OCI-LY1 (cell line): Measurements from ENCODE around the gene STAT5B.

Experiments used
- H2AFZ ChIP-seq: fragments of 200-600 bp; sonication (generic), shearing (Covaris generic); 2 replicates; pipeline ENCODE4 v1.6.0; 2014; ENCODE audit warnings: antibody characterized with exemption, mild to moderate bottlenecking, low read length
- H3F3A ChIP-seq: fragments of 200-600 bp; sonication (generic), shearing (Covaris generic); 2 replicates; pipeline ENCODE4 v1.6.0; 2014; ENCODE audit warnings: mild to moderate bottlenecking, antibody characterized with exemption, low read length, moderate library complexity; ENCODE audit not compliant: insufficient read depth
- H3K27ac ChIP-seq: fragments of 200-600 bp; sonication (generic); 2 replicates; pipeline ENCODE4 v1.5.1; 2014; ENCODE audit warnings: low read length, mixed run types, mild to moderate bottlenecking, low read depth; ENCODE audit not compliant: poor library complexity, severe bottlenecking
- H3K27me3 ChIP-seq: fragments of 200-600 bp; sonication (generic); 2 replicates; pipeline ENCODE4 v1.6.0; 2014; ENCODE audit warnings: antibody characterized with exemption, mild to moderate bottlenecking, low read length, moderate library complexity; ENCODE audit not compliant: insufficient read depth
- H3K36me3 ChIP-seq: fragments of 200-600 bp; sonication (generic); 2 replicates; pipeline ENCODE4 v1.6.1; 2014; ENCODE audit warnings: mild to moderate bottlenecking, antibody characterized with exemption, low read length, moderate library complexity, mixed read lengths; ENCODE audit not compliant: insufficient read depth
- H3K4me1 ChIP-seq: fragments of 200-600 bp; sonication (generic); 2 replicates; pipeline ENCODE4 v1.5.1; 2014; ENCODE audit warnings: mild to moderate bottlenecking, low read length, moderate library complexity; ENCODE audit not compliant: insufficient read depth, severe bottlenecking
- H3K4me2 ChIP-seq: fragments of 200-600 bp; sonication (generic), shearing (Covaris generic); 2 replicates; pipeline ENCODE4 v1.6.1; 2014; ENCODE audit warnings: low read length
- H3K4me3 ChIP-seq: fragments of 200-600 bp; sonication (generic); 2 replicates; pipeline ENCODE4 v1.5.1; 2014; ENCODE audit warnings: low read length, low read depth, mild to moderate bottlenecking, mixed read lengths; ENCODE audit not compliant: poor library complexity, severe bottlenecking
- H3K79me2 ChIP-seq: fragments of 200-600 bp; shearing (Covaris generic); 2 replicates; pipeline ENCODE4 v1.6.1; 2016; ENCODE audit warnings: mixed run types, low read length, mixed read lengths; ENCODE audit not compliant: insufficient read depth
- H3K9ac ChIP-seq: fragments of 200-600 bp; sonication (generic), shearing (Covaris generic); 2 replicates; pipeline ENCODE4 v1.6.1; 2014; ENCODE audit warnings: mild to moderate bottlenecking, low read length, mixed read lengths
- H3K9me2 ChIP-seq: fragments of 200-600 bp; sonication (generic), shearing (Covaris generic); 2 replicates; pipeline ENCODE4 v1.6.1; 2014; ENCODE audit warnings: low read depth, mild to moderate bottlenecking, low read length, mixed read lengths
- H3K9me3 ChIP-seq: fragments of 200-600 bp; shearing (Covaris generic); 2 replicates; pipeline ENCODE4 v1.6.1; 2014; ENCODE audit warnings: low read length, mixed read lengths
- H4K20me1 ChIP-seq: fragments of 200-600 bp; sonication (generic), shearing (Covaris generic); 2 replicates; pipeline ENCODE4 v1.6.0; 2016; ENCODE audit warnings: mild to moderate bottlenecking, low read length; ENCODE audit not compliant: insufficient read depth
- CTCF ChIP-seq: fragments of 200-600 bp; sonication (generic), shearing (Covaris generic); IDR thresholded peaks from 2 replicates; pipeline ENCODE4 v1.5.1; 2017; ENCODE audit warnings: mild to moderate bottlenecking, antibody characterized with exemption, low read length, moderate library complexity, mixed read lengths
- EZH2 ChIP-seq: fragments of 200-600 bp; sonication (generic), shearing (Covaris generic); IDR thresholded peaks from 2 replicates; pipeline ENCODE4 v1.8.0; 2017; ENCODE audit warnings: borderline replicate concordance, mixed run types, mild to moderate bottlenecking, antibody characterized with exemption, low read length, moderate library complexity, mixed read lengths

The STAT5B gene

GRCh38 chr17:42317266-42317845, 41.2 kb upstream of the STAT5B start:
- no peak overlapping the region for H2AFZ ChIP-seq
- no peaks in the 10 kb centered on the region for H3K27me3 ChIP-seq
- no peak overlapping the region for H3K27ac ChIP-seq
- no peak overlapping the region for H3K4me2 ChIP-seq
- no peaks in the 10 kb centered on the region for H3F3A ChIP-seq
- TF ChIP-seq EZH2, result no peak
- no peak for TF ChIP-seq CTCF
- no peaks in the 10 kb centered on the region for H3K9me3 ChIP-seq
- no peaks in the 10 kb centered on the region for H3K79me2 ChIP-seq
- no peak overlapping the region for H3K4me3 ChIP-seq
- no peaks in the 10 kb centered on the region for H4K20me1 ChIP-seq
- no peaks in the 10 kb centered on the region for H3K36me3 ChIP-seq
- peaks cover 21% of the 10 kb centered on the region for H3K4me1 ChIP-seq
- H3K9me2 ChIP-seq, result no peaks in the 10 kb centered on the region
- no peak overlapping the region for H3K9ac ChIP-seq

DNA sequence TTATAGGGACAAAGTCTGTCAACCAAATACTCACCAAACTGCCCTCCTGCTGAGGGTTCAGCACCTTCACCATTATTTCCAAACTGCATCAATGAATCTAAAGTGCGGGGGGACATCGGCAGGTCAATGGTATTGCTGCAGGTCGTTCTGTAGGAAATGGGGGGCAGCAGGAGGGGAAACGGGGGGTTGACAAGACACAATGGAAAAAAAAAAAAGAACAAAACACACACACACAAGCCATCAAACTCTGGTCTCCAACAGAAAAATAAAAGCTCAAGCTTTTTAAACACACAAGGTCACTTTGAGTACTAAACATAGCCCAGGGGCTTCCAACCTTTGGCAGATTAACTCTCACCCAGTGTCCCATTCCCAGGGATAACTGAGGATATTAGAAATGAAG, 40.6 kb upstream of the STAT5B start:
- no peaks in the 10 kb centered on the region for H3K9me3 ChIP-seq
- H3K27ac ChIP-seq, result no peak overlapping the region
- no peaks in the 10 kb centered on the region for H4K20me1 ChIP-seq
- no peak overlapping the region for H3K9ac ChIP-seq
- H3K36me3 ChIP-seq, result no peaks in the 10 kb centered on the region
- TF ChIP-seq CTCF (no peak), EZH2 (no peak)
- no peaks in the 10 kb centered on the region for H3F3A ChIP-seq
- peaks cover 26% of the 10 kb centered on the region for H3K4me1 ChIP-seq
- no peak overlapping the region for H2AFZ ChIP-seq
- no peak overlapping the region for H3K4me3 ChIP-seq
- H3K27me3 ChIP-seq, result no peaks in the 10 kb centered on the region
- H3K4me2 ChIP-seq, result no peak overlapping the region
- H3K79me2 ChIP-seq, result no peaks in the 10 kb centered on the region
- no peaks in the 10 kb centered on the region for H3K9me2 ChIP-seq

GRCh38 chr17:42315402-42316156, 39.4 kb upstream of the STAT5B start:
- H4K20me1 ChIP-seq, result no peaks in the 10 kb centered on the region
- no peak overlapping the region for H3K4me3 ChIP-seq

More at GRCh38 chr17:42315402-42316156, 39.4 kb upstream of the STAT5B start:
- Histone ChIP-seq H3K27me3 (no peaks in the 10 kb centered on the region), H3K36me3 (no peaks in the 10 kb centered on the region), H2AFZ (no peak overlapping the region), H3F3A (no peaks in the 10 kb centered on the region), H3K9me2 (no peaks in the 10 kb centered on the region), H3K4me2 (no peak overlapping the region), H3K9me3 (no peaks in the 10 kb centered on the region), H3K79me2 (no peaks in the 10 kb centered on the region), H3K9ac (no peak overlapping the region), H3K27ac (no peak overlapping the region), H3K4me1 (peaks cover 26% of the 10 kb centered on the region)
- TF ChIP-seq CTCF, result no peak
- no peak for TF ChIP-seq EZH2
